ENCODE data around the gene MTG2.

GRCh38 chr20:62242176-62242575, 59.3 kb downstream of the MTG2 start:
- TF ChIP-seq CTCF (conservative IDR thresholded peaks at IDR 0.05; ENCODE audit: low read depth, low read length): no peak
- no peak for TF ChIP-seq EZH2phosphoT487 (IDR thresholded peaks at IDR 0.05; ENCODE audit: borderline replicate concordance, low read length)
- TF ChIP-seq EZH2 (IDR thresholded peaks at IDR 0.05; ENCODE audit: low read length, unreplicated experiment): no peak

Data from PC-3 (cell line).